Neural progenitor cell (in vitro differentiated cells): ENCODE measurements around the gene MAGI2. TPM values are rescaled to one million over a fixed set of nuclear protein-coding genes. Genes with fewer than 3 reads are reported as not detected.

Source experiments
- DNase-seq: peaks from one replicate; pipeline ENCODE4 v3.0.0-alpha.2; 2016; ENCODE audit warnings: low spot score
- H2AFZ ChIP-seq: fragments of 200-600 bp; sonication (generic); replicated peaks from 2 replicates; pipeline ENCODE4 v1.6.1; 2016; ENCODE audit warnings: antibody characterized with exemption
- H3F3A ChIP-seq: fragments of 200-600 bp; sonication (generic); 2 replicates; pipeline ENCODE4 v1.6.1; 2016; ENCODE audit warnings: antibody characterized with exemption, low read depth
- H3K27ac ChIP-seq: fragments of 200-600 bp; sonication (generic); 2 replicates; pipeline ENCODE4 v1.5.1; 2016; ENCODE audit warnings: mild to moderate bottlenecking
- H3K27me3 ChIP-seq: fragments of 200-600 bp; sonication (generic); 2 replicates; pipeline ENCODE4 v1.6.1; 2016; ENCODE audit warnings: mild to moderate bottlenecking, moderate library complexity
- H3K36me3 ChIP-seq: fragments of 200-600 bp; sonication (generic); 2 replicates; pipeline ENCODE4 v1.5.1; 2016
- H3K4me1 ChIP-seq: fragments of 200-600 bp; sonication (generic); 2 replicates; pipeline ENCODE4 v1.6.1; 2016; ENCODE audit warnings: mixed run types
- H3K4me2 ChIP-seq: fragments of 200-600 bp; sonication (generic); 2 replicates; pipeline ENCODE4 v1.6.1; 2016
- H3K4me3 ChIP-seq: fragments of 200-600 bp; sonication (generic); 2 replicates; pipeline ENCODE4 v1.5.1; 2016
- H3K79me2 ChIP-seq: fragments of 200-600 bp; sonication (generic); 2 replicates; pipeline ENCODE4 v1.6.1; 2016; ENCODE audit warnings: low read depth
- H3K9ac ChIP-seq: fragments of 200-600 bp; sonication (generic); 2 replicates; pipeline ENCODE4 v1.6.1; 2016
- H3K9me3 ChIP-seq: fragments of 200-600 bp; sonication (generic); 2 replicates; pipeline ENCODE4 v1.5.1; 2016; ENCODE audit warnings: low read depth
- H4K20me1 ChIP-seq: fragments of 200-600 bp; sonication (generic); 2 replicates; pipeline ENCODE4 v1.6.1; 2016; ENCODE audit warnings: low read depth
- H3K27ac Mint-ChIP-seq: 3 replicates; pipeline ENCODE4 v1.8.0; 2021; ENCODE audit warnings: mixed read lengths
- H3K27me3 Mint-ChIP-seq: 2 replicates; pipeline ENCODE4 v1.8.0; 2022; ENCODE audit warnings: low read depth, mild to moderate bottlenecking, inconsistent platforms, moderate library complexity, mixed read lengths; ENCODE audit not compliant: insufficient read depth
- H3K36me3 Mint-ChIP-seq: 3 replicates; pipeline ENCODE4 v1.8.0; 2021; ENCODE audit warnings: mixed read lengths
- H3K4me1 Mint-ChIP-seq: 3 replicates; pipeline ENCODE4 v1.8.0; 2021; ENCODE audit warnings: mixed read lengths
- H3K4me3 Mint-ChIP-seq: 3 replicates; pipeline ENCODE4 v1.8.0; 2021; ENCODE audit warnings: mild to moderate bottlenecking, moderate library complexity, mixed read lengths
- H3K9me3 Mint-ChIP-seq: 3 replicates; pipeline ENCODE4 v1.8.0; 2020; ENCODE audit warnings: mixed read lengths
- CTCF ChIP-seq: fragments of 200-600 bp; sonication (generic); IDR thresholded peaks from 2 replicates; pipeline ENCODE4 v1.5.1; 2017; ENCODE audit warnings: antibody characterized with exemption, mild to moderate bottlenecking
- EZH2 ChIP-seq: fragments of 200-600 bp; sonication (generic); IDR thresholded peaks from 2 replicates; pipeline ENCODE4 v1.6.1; 2017; ENCODE audit warnings: antibody characterized with exemption, mild to moderate bottlenecking, moderate library complexity
- EZH2phosphoT487 ChIP-seq: fragments of 200-600 bp; sonication (generic); IDR thresholded peaks from 2 replicates; pipeline ENCODE4 v1.6.1; 2017; ENCODE audit warnings: antibody characterized with exemption
- total RNA-seq: library from RNA; depleted of rRNA; stranded (reverse); fragments of >200 nt; gene quantifications from 2 replicates; pipeline ENCODE4 v1.2.3, GENCODE V29; 2015; ENCODE audit warnings: low replicate concordance

MAGI2 gene
- total RNA-seq, 1 donor from 2014 or later = 5.8 TPM

GRCh38 chr7:79405368-79405767 is 48.1 kb downstream of the MAGI2 start:
- Mint-ChIP-seq H3K36me3 (no peaks in the 10 kb centered on the region), H3K4me3 (no peak overlapping the region), H3K27me3 (no peaks in the 10 kb centered on the region), H3K9me3 (no peaks in the 10 kb centered on the region), H3K4me1 (no peaks in the 10 kb centered on the region), H3K27ac (no peak overlapping the region)
- no peaks in the 10 kb centered on the region for H3K9me3 ChIP-seq
- H2AFZ ChIP-seq = no peak overlapping the region
- H3K36me3 ChIP-seq = no peaks in the 10 kb centered on the region
- H3K9ac ChIP-seq = no peak overlapping the region
- no peak overlapping the region for H3K4me2 ChIP-seq
- H3K4me1 ChIP-seq = no peaks in the 10 kb centered on the region
- no peak for TF ChIP-seq EZH2phosphoT487
- no peak for TF ChIP-seq EZH2
- TF ChIP-seq CTCF = no peak
- H4K20me1 ChIP-seq = no peaks in the 10 kb centered on the region
- no peak for DNase-seq
- H3F3A ChIP-seq = no peaks in the 10 kb centered on the region
- no peaks in the 10 kb centered on the region for H3K79me2 ChIP-seq
- H3K27ac ChIP-seq = no peak overlapping the region
- H3K27me3 ChIP-seq = no peaks in the 10 kb centered on the region
- H3K4me3 ChIP-seq = no peak overlapping the region

- Histone ChIP-seq H3K9ac (no peak overlapping the region), H3K79me2 (no peaks in the 10 kb centered on the region), H3F3A (no peaks in the 10 kb centered on the region), H2AFZ (no peak overlapping the region), H3K9me3 (no peaks in the 10 kb centered on the region), H4K20me1 (no peaks in the 10 kb centered on the region), H3K4me1 (no peaks in the 10 kb centered on the region), H3K4me2 (no peak overlapping the region), H3K27ac (no peak overlapping the region), H3K27me3 (no peaks in the 10 kb centered on the region), H3K4me3 (no peak overlapping the region), H3K36me3 (no peaks in the 10 kb centered on the region)
- Mint-ChIP-seq H3K4me3 (no peak overlapping the region), H3K9me3 (no peaks in the 10 kb centered on the region), H3K27me3 (no peaks in the 10 kb centered on the region), H3K27ac (no peak overlapping the region), H3K36me3 (no peaks in the 10 kb centered on the region), H3K4me1 (no peaks in the 10 kb centered on the region)
- DNase-seq = no peak
- TF ChIP-seq EZH2phosphoT487 = no peak
- TF ChIP-seq CTCF = no peak
- TF ChIP-seq EZH2 = no peak
These were observed 49.6 kb downstream of the MAGI2 start for GRCh38 chr7:79403879-79404278.

- Histone ChIP-seq H3K4me2 (no peak overlapping the region), H2AFZ (no peak overlapping the region), H3K79me2 (no peaks in the 10 kb centered on the region), H3K9ac (no peak overlapping the region), H4K20me1 (no peaks in the 10 kb centered on the region), H3K36me3 (no peaks in the 10 kb centered on the region), H3K9me3 (no peaks in the 10 kb centered on the region), H3K27me3 (no peaks in the 10 kb centered on the region), H3K4me1 (no peaks in the 10 kb centered on the region), H3F3A (no peaks in the 10 kb centered on the region), H3K27ac (no peak overlapping the region), H3K4me3 (no peak overlapping the region)
- TF ChIP-seq EZH2 (no peak), EZH2phosphoT487 (no peak), CTCF (no peak)
- H3K9me3 Mint-ChIP-seq = no peaks in the 10 kb centered on the region
- no peak overlapping the region for H3K27ac Mint-ChIP-seq
- H3K36me3 Mint-ChIP-seq = no peaks in the 10 kb centered on the region
- H3K4me1 Mint-ChIP-seq = no peaks in the 10 kb centered on the region
- no peak overlapping the region for H3K4me3 Mint-ChIP-seq
- no peak for DNase-seq
- no peaks in the 10 kb centered on the region for H3K27me3 Mint-ChIP-seq
These were observed 50.0 kb downstream of the MAGI2 start for GRCh38 chr7:79403451-79403850.

- H3K9me3 Mint-ChIP-seq = no peaks in the 10 kb centered on the region
- Histone ChIP-seq H3K9me3 (no peaks in the 10 kb centered on the region), H3K27ac (no peak overlapping the region), H3F3A (no peaks in the 10 kb centered on the region), H3K36me3 (no peaks in the 10 kb centered on the region), H2AFZ (no peak overlapping the region), H4K20me1 (no peaks in the 10 kb centered on the region), H3K4me2 (no peak overlapping the region), H3K4me3 (no peak overlapping the region), H3K27me3 (no peaks in the 10 kb centered on the region), H3K79me2 (no peaks in the 10 kb centered on the region), H3K4me1 (no peaks in the 10 kb centered on the region), H3K9ac (no peak overlapping the region)
- no peaks in the 10 kb centered on the region for H3K4me1 Mint-ChIP-seq
- H3K4me3 Mint-ChIP-seq = no peak overlapping the region
- no peak for DNase-seq
- H3K27ac Mint-ChIP-seq = no peak overlapping the region
- H3K36me3 Mint-ChIP-seq = no peaks in the 10 kb centered on the region
- H3K27me3 Mint-ChIP-seq = no peaks in the 10 kb centered on the region
- no peak for TF ChIP-seq CTCF
- TF ChIP-seq EZH2phosphoT487 = no peak
- TF ChIP-seq EZH2 = no peak
These were observed 52.2 kb downstream of the MAGI2 start for GRCh38 chr7:79401254-79401653.
